GM18526 (cell line): ENCODE measurements around the gene MRPL43.

Experiments
- POLR2A ChIP-seq: IDR thresholded peaks from 3 replicates; pipeline ENCODE4 v1.6.1; 2011; ENCODE audit not compliant: insufficient read length; ENCODE audit errors: extremely low read depth

The MRPL43 gene

DNA sequence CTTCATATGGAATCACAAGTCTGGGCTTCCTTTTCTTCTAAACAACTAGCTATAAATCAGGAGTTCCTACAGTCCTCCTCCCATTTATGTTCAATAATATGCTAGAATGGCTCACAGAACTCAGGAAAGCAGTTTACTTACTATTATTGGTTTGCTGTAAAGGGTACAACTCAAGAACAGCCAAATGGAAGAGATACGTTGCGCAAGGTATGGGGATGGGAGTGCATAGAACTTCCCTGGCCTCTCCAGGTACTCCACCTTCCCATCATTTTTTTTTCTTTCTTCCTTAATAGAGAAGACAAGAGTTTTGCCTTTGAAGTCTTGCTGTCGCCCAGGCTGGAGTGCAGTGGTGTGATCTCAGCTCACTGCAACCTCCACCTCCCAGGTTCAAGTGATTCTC is 45.1 kb downstream of the MRPL43 start:
- no peak for TF ChIP-seq POLR2A

DNA sequence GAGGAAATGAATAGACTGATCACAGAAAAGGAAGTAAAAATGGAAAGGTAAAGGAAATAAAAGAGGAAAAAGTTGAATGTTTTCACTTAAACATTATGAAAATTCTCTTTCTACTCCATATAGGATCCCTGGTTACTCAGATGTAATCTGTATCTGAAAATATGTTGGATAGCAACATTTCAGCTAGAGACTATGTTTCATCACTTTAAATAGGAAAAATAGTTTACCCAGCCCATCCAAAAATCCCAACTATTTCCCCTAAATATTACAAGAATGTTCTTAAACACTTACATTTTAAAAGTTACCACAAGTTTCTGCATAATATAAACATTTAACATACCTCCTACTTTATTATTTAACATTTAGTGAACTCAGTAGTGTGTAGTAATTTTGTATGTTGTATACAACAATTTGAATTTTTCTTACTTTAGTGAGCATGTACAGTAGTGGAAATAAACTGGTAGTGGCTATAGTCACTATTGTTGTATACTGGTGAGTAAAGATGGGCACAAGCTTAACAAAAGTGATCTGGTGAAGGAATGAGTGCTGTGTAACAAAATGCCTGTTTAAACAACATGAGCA is 47.4 kb downstream of the MRPL43 start:
- no peak for TF ChIP-seq POLR2A
